ENCODE results near the gene THSD4.

THSD4 gene

DNA sequence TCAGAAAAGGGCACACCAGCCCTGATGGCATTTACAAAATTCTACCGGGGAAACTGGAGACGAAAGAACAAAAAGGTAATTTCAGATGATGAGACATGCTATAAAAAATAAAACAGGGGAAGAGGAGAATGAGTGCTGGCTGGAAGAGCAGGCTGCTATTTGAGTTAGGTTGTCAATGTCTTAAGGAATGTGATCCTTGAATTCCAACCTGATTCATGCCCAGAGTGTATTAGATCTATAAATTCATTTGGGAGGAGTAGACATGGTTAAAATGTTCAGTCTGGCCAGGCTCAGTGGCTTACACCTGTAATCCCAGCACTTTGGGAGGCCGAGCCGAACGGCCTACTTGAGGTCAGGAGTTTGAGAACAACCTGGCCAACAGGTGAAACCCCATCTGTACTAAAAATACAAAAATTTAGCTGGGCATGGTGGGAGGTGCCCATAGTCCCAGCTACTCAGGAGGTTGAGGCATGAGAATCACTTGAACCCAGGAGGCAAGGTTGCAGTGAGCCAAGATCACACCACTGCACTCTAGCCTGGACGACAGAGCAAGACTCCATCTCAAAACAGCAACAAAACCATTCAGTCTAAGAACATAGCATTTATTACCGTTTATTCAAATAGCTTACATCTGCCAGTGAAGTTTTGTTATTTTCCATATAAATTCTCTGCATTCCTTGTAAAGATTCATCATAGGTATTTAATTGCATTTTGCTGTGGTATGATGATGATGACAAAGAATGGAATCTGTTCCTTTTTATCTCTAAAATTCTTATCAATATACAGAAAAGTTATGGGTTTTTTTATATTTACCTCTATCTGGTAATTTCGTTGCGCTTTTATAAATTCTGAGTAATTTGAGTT lies 568.4 kb downstream of the THSD4 start:
- no peak overlapping the region for H3K9ac ChIP-seq (ENCODE audit: insufficient read length)
- H3K4me3 ChIP-seq: no peak overlapping the region
- H3K36me3 ChIP-seq (ENCODE audit: insufficient read depth, low read length): no peaks in the 10 kb centered on the region
- H3K9me3 ChIP-seq (ENCODE audit: low read depth, low read length): no peaks in the 10 kb centered on the region
- TF ChIP-seq FOXP2 (optimal IDR thresholded peaks at IDR 0.05; ENCODE audit: control extremely low read depth, extremely low read length, insufficient read depth) (no peak), EZH2 (IDR thresholded peaks at IDR 0.05) (no peak), POLR2AphosphoS5 (IDR thresholded peaks at IDR 0.05; ENCODE audit: borderline replicate concordance, low read depth, low read length) (no peak)
- no peak overlapping the region for H3K27ac ChIP-seq
- DNase-seq (ENCODE audit: low read depth, low spot score): no peak

DNA sequence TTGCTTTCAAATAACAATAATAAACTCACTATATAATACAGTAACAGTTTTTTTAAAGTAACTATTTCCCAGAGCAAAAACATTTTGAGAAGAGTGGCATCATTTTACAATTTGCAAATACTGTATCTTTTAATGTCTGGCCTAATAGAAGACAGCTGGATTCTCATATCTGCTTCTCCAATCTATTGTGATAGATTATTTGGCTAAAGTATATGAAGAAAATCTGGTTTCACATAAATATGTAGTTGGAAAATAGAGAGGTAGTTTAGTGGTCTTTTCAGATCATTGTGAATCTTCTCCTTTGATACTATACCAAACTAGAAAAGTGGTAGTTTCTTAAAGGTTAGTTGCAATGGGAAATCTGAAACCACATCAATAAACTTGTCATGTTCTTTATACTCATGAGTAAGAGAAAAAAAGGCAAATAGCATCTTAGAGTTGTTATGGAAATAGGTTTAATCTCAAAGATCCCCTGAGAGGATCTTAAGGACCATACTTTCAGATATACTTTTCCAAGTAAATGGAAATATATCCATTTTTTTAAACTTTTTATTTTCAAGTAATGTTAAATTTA lies 570.2 kb downstream of the THSD4 start:
- no peak overlapping the region for H3K4me3 ChIP-seq
- H3K36me3 ChIP-seq (ENCODE audit: insufficient read depth, low read length): no peaks in the 10 kb centered on the region
- H3K9me3 ChIP-seq (ENCODE audit: low read depth, low read length): no peaks in the 10 kb centered on the region
- TF ChIP-seq EZH2 (IDR thresholded peaks at IDR 0.05) (no peak), FOXP2 (optimal IDR thresholded peaks at IDR 0.05; ENCODE audit: control extremely low read depth, extremely low read length, insufficient read depth) (no peak), POLR2AphosphoS5 (IDR thresholded peaks at IDR 0.05; ENCODE audit: borderline replicate concordance, low read depth, low read length) (no peak)
- no peak overlapping the region for H3K27ac ChIP-seq
- H3K9ac ChIP-seq (ENCODE audit: insufficient read length): no peak overlapping the region
- no peak for DNase-seq (ENCODE audit: low read depth, low spot score)

DNA sequence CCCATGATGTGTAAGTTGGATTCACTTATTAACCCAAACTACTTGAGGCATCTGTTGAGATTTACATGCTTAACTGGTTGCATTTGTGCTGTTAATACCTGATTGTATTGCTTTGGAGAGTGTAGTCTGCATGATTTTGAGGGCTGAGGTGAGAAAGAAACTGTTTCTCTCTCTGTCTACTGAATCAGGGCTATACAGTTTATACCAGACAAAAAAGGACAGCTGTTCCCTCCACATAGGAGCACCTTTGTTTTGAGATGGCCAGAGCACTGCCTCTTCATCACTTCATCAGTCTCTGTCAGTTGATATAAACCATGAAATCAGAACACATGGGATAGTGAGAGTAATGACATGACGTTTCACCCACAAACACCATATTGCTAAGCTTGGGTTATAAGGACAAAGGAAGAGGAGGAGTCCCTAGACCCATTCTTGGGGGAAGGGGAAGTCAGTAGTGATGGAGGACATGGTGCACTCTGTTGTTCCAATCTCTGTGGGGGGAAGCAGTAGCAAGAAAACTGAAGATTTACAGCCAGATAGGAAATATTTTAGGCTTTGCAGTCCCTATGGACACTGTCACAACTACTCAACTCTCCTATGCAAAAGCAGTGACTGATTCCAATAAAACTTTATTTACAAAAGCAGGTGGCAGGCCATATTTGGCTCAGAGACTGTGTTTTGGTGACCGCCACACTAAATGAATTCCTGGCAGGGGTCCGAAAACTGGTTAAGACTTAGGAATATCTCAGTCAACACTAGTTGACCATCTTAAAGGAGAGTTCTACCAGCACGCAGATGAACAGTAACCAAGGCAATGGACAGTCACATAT lies 571.2 kb downstream of the THSD4 start:
- no peak overlapping the region for H3K4me3 ChIP-seq
- H3K27ac ChIP-seq: no peak overlapping the region
- H3K36me3 ChIP-seq (ENCODE audit: insufficient read depth, low read length): no peaks in the 10 kb centered on the region
- TF ChIP-seq POLR2AphosphoS5 (IDR thresholded peaks at IDR 0.05; ENCODE audit: borderline replicate concordance, low read depth, low read length): no peak
- no peak for TF ChIP-seq FOXP2 (optimal IDR thresholded peaks at IDR 0.05; ENCODE audit: control extremely low read depth, extremely low read length, insufficient read depth)
- TF ChIP-seq EZH2 (IDR thresholded peaks at IDR 0.05): no peak
- DNase-seq (ENCODE audit: low read depth, low spot score): no peak
- H3K9ac ChIP-seq (ENCODE audit: insufficient read length): no peak overlapping the region
- no peaks in the 10 kb centered on the region for H3K9me3 ChIP-seq (ENCODE audit: low read depth, low read length)

DNA sequence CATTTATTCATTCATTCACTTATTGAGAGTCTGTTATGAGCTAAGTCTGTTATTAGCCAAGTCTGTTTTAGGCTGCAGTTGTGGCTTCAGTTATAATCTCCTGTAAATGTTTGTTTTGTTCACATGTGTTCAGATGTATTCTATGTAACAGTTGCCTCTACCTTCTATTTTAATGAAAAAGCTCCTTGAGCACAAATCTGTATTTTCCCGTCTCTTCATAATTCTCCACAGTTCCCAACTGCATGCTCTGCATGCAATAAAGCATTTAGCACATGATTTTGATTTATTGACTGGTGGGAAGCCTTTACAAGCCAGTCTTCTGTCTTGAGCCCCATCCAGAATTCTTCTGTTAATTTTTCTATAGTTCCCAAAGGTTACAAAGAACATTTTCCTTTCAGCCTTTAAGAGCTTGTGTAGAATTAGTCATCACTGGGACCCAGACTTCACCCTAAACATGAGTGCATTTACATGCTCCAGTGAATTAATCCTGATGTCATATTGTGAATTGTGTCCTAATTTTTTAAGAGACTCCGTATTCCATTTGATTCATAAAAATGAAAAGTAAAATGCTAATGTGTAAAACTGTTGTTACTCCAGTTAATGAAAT lies 572.7 kb downstream of the THSD4 start:
- no peak overlapping the region for H3K27ac ChIP-seq
- H3K9me3 ChIP-seq (ENCODE audit: low read depth, low read length): no peaks in the 10 kb centered on the region
- no peaks in the 10 kb centered on the region for H3K36me3 ChIP-seq (ENCODE audit: insufficient read depth, low read length)
- H3K9ac ChIP-seq (ENCODE audit: insufficient read length): no peak overlapping the region
- no peak for DNase-seq (ENCODE audit: low read depth, low spot score)
- H3K4me3 ChIP-seq: no peak overlapping the region
- TF ChIP-seq EZH2 (IDR thresholded peaks at IDR 0.05) (no peak), FOXP2 (optimal IDR thresholded peaks at IDR 0.05; ENCODE audit: control extremely low read depth, extremely low read length, insufficient read depth) (no peak), POLR2AphosphoS5 (IDR thresholded peaks at IDR 0.05; ENCODE audit: borderline replicate concordance, low read depth, low read length) (no peak)

DNA sequence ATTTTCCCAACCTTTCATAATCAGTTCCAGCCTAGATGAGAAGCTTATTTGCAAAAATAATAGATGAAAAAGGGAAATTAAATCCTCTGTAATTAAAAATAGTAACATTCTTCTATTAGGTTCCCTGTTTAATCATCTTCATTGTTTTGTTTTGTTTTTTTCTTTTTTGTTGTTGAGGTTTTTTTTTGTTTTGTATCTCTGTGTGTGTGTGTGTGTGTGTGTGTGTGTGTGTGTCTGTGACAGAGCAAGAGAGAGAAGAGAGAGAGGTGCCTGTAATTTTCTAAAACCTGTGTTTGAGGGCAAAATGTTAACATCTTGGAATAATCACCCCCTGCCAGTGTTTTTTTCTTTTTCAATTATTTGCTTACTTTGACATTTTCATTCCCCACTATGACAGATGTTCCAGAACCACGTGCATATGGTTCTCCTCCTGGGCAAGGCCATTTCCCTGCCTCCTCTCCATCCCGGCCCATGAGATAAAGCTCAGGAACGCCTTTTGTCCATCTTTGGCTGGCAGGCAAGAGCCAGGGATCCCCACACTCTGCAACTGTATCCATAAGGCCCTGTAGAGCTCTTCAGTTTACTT lies 573.3 kb downstream of the THSD4 start:
- DNase-seq (ENCODE audit: low read depth, low spot score): no peak
- no peaks in the 10 kb centered on the region for H3K36me3 ChIP-seq (ENCODE audit: insufficient read depth, low read length)
- no peak overlapping the region for H3K27ac ChIP-seq
- H3K9me3 ChIP-seq (ENCODE audit: low read depth, low read length): no peaks in the 10 kb centered on the region
- H3K4me3 ChIP-seq: no peak overlapping the region
- no peak for TF ChIP-seq EZH2 (IDR thresholded peaks at IDR 0.05)
- no peak for TF ChIP-seq FOXP2 (optimal IDR thresholded peaks at IDR 0.05; ENCODE audit: control extremely low read depth, extremely low read length, insufficient read depth)
- no peak for TF ChIP-seq POLR2AphosphoS5 (IDR thresholded peaks at IDR 0.05; ENCODE audit: borderline replicate concordance, low read depth, low read length)
- H3K9ac ChIP-seq (ENCODE audit: insufficient read length): no peak overlapping the region

DNA sequence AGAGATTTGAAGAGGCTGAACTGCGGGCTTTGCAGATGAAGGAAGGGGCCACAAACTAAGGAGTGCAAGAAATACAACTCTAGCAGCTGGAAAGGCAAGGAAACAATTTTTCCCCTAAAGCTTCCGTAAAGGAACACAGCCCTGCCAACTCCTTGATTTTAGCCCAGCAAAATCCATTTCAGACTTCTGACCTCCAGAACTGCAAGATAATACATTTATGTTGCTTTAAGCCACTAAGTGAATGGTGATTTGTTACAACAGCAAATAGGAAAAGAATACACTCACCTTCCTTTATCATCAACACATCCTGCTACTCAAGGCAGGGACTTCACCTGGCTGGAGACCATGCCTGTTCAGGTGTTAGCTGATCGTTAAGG lies 575.8 kb downstream of the THSD4 start:
- Histone ChIP-seq H3K4me3 (no peak overlapping the region), H3K36me3 (ENCODE audit: insufficient read depth, low read length) (no peaks in the 10 kb centered on the region), H3K9me3 (ENCODE audit: low read depth, low read length) (no peaks in the 10 kb centered on the region), H3K27ac (no peak overlapping the region), H3K9ac (ENCODE audit: insufficient read length) (no peak overlapping the region)
- no peak for DNase-seq (ENCODE audit: low read depth, low spot score)
- TF ChIP-seq EZH2 (IDR thresholded peaks at IDR 0.05) (no peak), POLR2AphosphoS5 (IDR thresholded peaks at IDR 0.05; ENCODE audit: borderline replicate concordance, low read depth, low read length) (no peak), FOXP2 (optimal IDR thresholded peaks at IDR 0.05; ENCODE audit: control extremely low read depth, extremely low read length, insufficient read depth) (no peak)

DNA sequence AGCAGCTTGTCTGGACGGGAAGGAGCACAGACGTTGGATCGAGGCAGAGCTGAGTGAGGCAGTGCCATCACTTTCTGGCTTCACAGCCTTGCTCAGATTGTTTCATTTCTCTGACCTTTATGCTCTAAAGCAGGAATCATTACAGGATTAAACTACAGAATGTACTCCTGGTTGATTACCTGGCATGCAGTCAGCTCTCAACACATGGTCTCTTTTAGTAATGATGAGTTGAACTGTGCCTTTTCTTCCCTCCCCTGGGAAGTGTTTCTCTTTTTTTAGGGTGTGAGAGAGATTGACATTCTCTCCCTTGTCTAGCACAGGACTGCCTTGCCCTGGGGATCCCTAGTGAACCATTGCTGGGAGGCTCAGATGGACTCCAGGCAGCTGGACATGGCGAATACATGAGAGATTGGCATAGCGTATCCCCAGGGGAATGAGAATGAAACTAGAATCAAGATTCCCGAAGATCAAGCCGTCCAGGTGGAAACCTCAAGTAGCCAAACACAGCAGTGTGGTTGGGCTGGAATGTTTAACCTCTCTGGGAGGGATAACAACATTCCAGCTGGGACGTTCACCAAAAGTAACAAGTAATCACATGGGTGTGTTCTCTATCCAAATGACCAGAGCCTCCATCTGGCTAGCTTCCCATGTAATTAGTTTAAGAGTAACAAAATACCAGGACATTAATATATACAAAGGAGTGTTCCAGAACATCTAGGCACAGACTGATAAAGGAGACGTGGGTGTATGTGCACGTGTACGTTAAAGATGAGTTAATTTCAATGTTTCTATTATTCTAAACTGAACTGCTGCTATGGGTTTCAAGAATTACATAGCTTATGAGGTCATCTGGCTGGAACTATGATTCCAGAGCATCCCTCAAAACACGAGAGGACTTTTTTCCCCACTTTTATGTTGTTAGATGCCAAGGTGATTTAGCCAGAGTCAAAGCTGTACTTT lies 576.5 kb downstream of the THSD4 start:
- Histone ChIP-seq H3K9me3 (ENCODE audit: low read depth, low read length) (no peaks in the 10 kb centered on the region), H3K9ac (ENCODE audit: insufficient read length) (no peak overlapping the region), H3K4me3 (no peak overlapping the region), H3K36me3 (ENCODE audit: insufficient read depth, low read length) (no peaks in the 10 kb centered on the region), H3K27ac (no peak overlapping the region)
- DNase-seq (ENCODE audit: low read depth, low spot score): no peak
- no peak for TF ChIP-seq FOXP2 (optimal IDR thresholded peaks at IDR 0.05; ENCODE audit: control extremely low read depth, extremely low read length, insufficient read depth)
- TF ChIP-seq POLR2AphosphoS5 (IDR thresholded peaks at IDR 0.05; ENCODE audit: borderline replicate concordance, low read depth, low read length): no peak
- no peak for TF ChIP-seq EZH2 (IDR thresholded peaks at IDR 0.05)

Data from SK-N-MC (cell line).